Right lobe of liver (tissue), 4 donors: ENCODE measurements around the gene UGCG.
A peak's percentile ranks its signal among the peaks of the same experiment; 100 is the strongest.

ENCODE experiments used
- CTCF ChIP-seq, 4 donors: fragments of 200-600 bp in 3 of 4; fragments of 450-650 bp in 1 of 4; IDR thresholded peaks; one replicate each; pipeline versions ENCODE4 v1.5.1 to v1.8.0; 2016 to 2022; ENCODE audit warnings: antibody characterized with exemption in 4 of 4, mild to moderate bottlenecking in 2 of 4
- POLR2A ChIP-seq: fragments of 450-650 bp; IDR thresholded peaks from one replicate; pipeline ENCODE4 v1.6.1; 2017; ENCODE audit warnings: antibody characterized with exemption, mild to moderate bottlenecking
- donor health status: DM: no; HTN: no; CAD: no.
- donor health status: DM: no; HTN: no; CAD: no.
- donor health status: DM: no; HTN: yes; CAD: no.

GRCh38 chr9:111896942-111897600 lies 457 bp downstream of the UGCG start:
- TF ChIP-seq CTCF (IDR thresholded peaks at IDR 0.05) (peak in 1 of 4 donors; percentile 14), POLR2A (no peak)
